NCI-H1436 treated with DMSO at 0.1 percent for 48 hours (cell line): ENCODE results near the gene GRK1.

Experiments
- DNase-seq: peaks from one replicate; lab custom pipeline; 2025; lab: John Stamatoyannopoulos, UW

Gene GRK1

GRCh38 chr13:113775451-113776145 is 108.6 kb downstream of the GRK1 start:
- no peak for DNase-seq

GRCh38 chr13:113776231-113777125 is 109.5 kb downstream of the GRK1 start:
- no peak for DNase-seq

- no peak for DNase-seq
These were observed 110.6 kb downstream of the GRK1 start for GRCh38 chr13:113777311-113778260.

- no peak for DNase-seq
These were observed 114.6 kb downstream of the GRK1 start for GRCh38 chr13:113781571-113781970.

- DNase-seq, result no peak
These were observed 115.5 kb downstream of the GRK1 start for GRCh38 chr13:113782472-113782871.

- no peak for DNase-seq
These were observed 116.3 kb downstream of the GRK1 start for GRCh38 chr13:113783200-113783881.

- DNase-seq, result no peak
These were observed 117.1 kb downstream of the GRK1 start for GRCh38 chr13:113783966-113784644.

GRCh38 chr13:113784645-113785024 is 117.6 kb downstream of the GRK1 start:
- DNase-seq, result no peak

- no peak for DNase-seq
These were observed 118.3 kb downstream of the GRK1 start for GRCh38 chr13:113785051-113786010.

GRCh38 chr13:113786262-113786841 is 119.3 kb downstream of the GRK1 start:
- DNase-seq, result no peak
